ENCODE results near the gene ITIH6. TPM values are rescaled to one million over a fixed set of nuclear protein-coding genes. Genes with fewer than 3 reads are reported as not detected.
"Not testable (repeated sequence)": the region's sequence is repeated elsewhere in the genome, so short reads cannot be mapped to it uniquely, and the experiment has no call there.

ITIH6 gene
- total RNA-seq, 1 donor from 2014 or later: 0.13 TPM

- no peaks in the 10 kb centered on the region for H3K27me3 Mint-ChIP-seq (ENCODE audit: unreplicated experiment)
- H3K9me3 Mint-ChIP-seq (ENCODE audit: unreplicated experiment): no peaks in the 10 kb centered on the region
- TF ChIP-seq CTCF (IDR thresholded peaks at IDR 0.05; ENCODE audit: unreplicated experiment): no peak
- no peak overlapping the region for H3K4me3 Mint-ChIP-seq (ENCODE audit: unreplicated experiment)
- no peak overlapping the region for H3K27ac Mint-ChIP-seq (ENCODE audit: unreplicated experiment)
- DNase-seq (ENCODE audit: low spot score): no peak
- no peaks in the 10 kb centered on the region for H3K36me3 Mint-ChIP-seq (ENCODE audit: low read depth, unreplicated experiment)
- peaks cover 6% of the 10 kb centered on the region for H3K4me1 Mint-ChIP-seq (ENCODE audit: unreplicated experiment)
Observed at GRCh38 chrX:54745676-54746075, 52.4 kb downstream of the ITIH6 start.

- H3K27ac Mint-ChIP-seq (ENCODE audit: unreplicated experiment); H3K9me3 Mint-ChIP-seq (ENCODE audit: unreplicated experiment); H3K4me1 Mint-ChIP-seq (ENCODE audit: unreplicated experiment); H3K27me3 Mint-ChIP-seq (ENCODE audit: unreplicated experiment); H3K36me3 Mint-ChIP-seq (ENCODE audit: low read depth, unreplicated experiment); DNase-seq (ENCODE audit: low spot score); H3K4me3 Mint-ChIP-seq (ENCODE audit: unreplicated experiment): not testable (repeated sequence)
Observed at GRCh38 chrX:54738567-54738966, 59.5 kb downstream of the ITIH6 start.

- H3K4me1 Mint-ChIP-seq (ENCODE audit: unreplicated experiment); DNase-seq (ENCODE audit: low spot score); H3K27ac Mint-ChIP-seq (ENCODE audit: unreplicated experiment); H3K4me3 Mint-ChIP-seq (ENCODE audit: unreplicated experiment); H3K9me3 Mint-ChIP-seq (ENCODE audit: unreplicated experiment); H3K27me3 Mint-ChIP-seq (ENCODE audit: unreplicated experiment); H3K36me3 Mint-ChIP-seq (ENCODE audit: low read depth, unreplicated experiment): not testable (repeated sequence)
Observed at GRCh38 chrX:54736298-54736942, 61.6 kb downstream of the ITIH6 start.

- Mint-ChIP-seq H3K27ac (ENCODE audit: unreplicated experiment) (no peak overlapping the region), H3K4me3 (ENCODE audit: unreplicated experiment) (no peak overlapping the region), H3K9me3 (ENCODE audit: unreplicated experiment) (no peaks in the 10 kb centered on the region), H3K4me1 (ENCODE audit: unreplicated experiment) (no peaks in the 10 kb centered on the region), H3K36me3 (ENCODE audit: low read depth, unreplicated experiment) (no peaks in the 10 kb centered on the region), H3K27me3 (ENCODE audit: unreplicated experiment) (no peaks in the 10 kb centered on the region)
- no peak for TF ChIP-seq CTCF (IDR thresholded peaks at IDR 0.05; ENCODE audit: unreplicated experiment)
- no peak for DNase-seq (ENCODE audit: low spot score)
Observed at GRCh38 chrX:54721424-54721823, 76.6 kb downstream of the ITIH6 start.

GRCh38 chrX:54715621-54716020 lies 82.4 kb downstream of the ITIH6 start:
- TF ChIP-seq CTCF (IDR thresholded peaks at IDR 0.05; ENCODE audit: unreplicated experiment): no peak
- Mint-ChIP-seq H3K4me1 (ENCODE audit: unreplicated experiment) (peaks cover 3% of the 10 kb centered on the region), H3K36me3 (ENCODE audit: low read depth, unreplicated experiment) (no peaks in the 10 kb centered on the region), H3K27ac (ENCODE audit: unreplicated experiment) (no peak overlapping the region), H3K4me3 (ENCODE audit: unreplicated experiment) (no peak overlapping the region), H3K9me3 (ENCODE audit: unreplicated experiment) (no peaks in the 10 kb centered on the region), H3K27me3 (ENCODE audit: unreplicated experiment) (no peaks in the 10 kb centered on the region)
- DNase-seq (ENCODE audit: low spot score): no peak

- Mint-ChIP-seq H3K36me3 (ENCODE audit: low read depth, unreplicated experiment) (no peaks in the 10 kb centered on the region), H3K4me3 (ENCODE audit: unreplicated experiment) (no peak overlapping the region), H3K27ac (ENCODE audit: unreplicated experiment) (no peak overlapping the region), H3K9me3 (ENCODE audit: unreplicated experiment) (no peaks in the 10 kb centered on the region), H3K27me3 (ENCODE audit: unreplicated experiment) (no peaks in the 10 kb centered on the region), H3K4me1 (ENCODE audit: unreplicated experiment) (peaks cover 3% of the 10 kb centered on the region)
- no peak for DNase-seq (ENCODE audit: low spot score)
- TF ChIP-seq CTCF (IDR thresholded peaks at IDR 0.05; ENCODE audit: unreplicated experiment): no peak
Observed at GRCh38 chrX:54714424-54714823, 83.6 kb downstream of the ITIH6 start.
